GM18517 (cell line): ENCODE measurements around the gene NR5A1.

Experiments used
- ATAC-seq: cut with Tn5 transposase; IDR thresholded peaks from one replicate; pipeline ENCODE4 v1.9.1; 2021; ENCODE audit warnings: mild to moderate bottlenecking, moderate library complexity; ENCODE audit not compliant: unreplicated experiment

Gene NR5A1

DNA sequence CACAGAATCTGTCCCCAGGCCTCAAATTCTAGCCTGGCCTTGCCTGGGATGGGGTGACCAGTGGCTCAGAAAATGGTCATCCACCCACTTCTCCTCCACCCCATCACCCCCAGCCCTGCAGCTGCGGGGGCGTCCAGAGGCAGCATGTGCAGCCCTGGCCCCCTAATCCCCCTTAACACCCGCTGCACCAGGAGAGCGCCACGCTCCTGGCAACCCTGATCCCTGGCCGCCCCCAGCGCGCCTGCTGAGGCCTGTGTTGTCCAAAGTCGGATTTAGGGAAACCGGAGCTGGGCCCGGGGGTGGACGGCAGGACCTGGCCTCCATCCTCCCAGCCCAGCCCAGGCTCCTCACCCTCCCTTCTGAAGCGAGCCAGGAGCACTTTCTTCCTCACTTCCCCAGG, 22.0 kb downstream of the NR5A1 start:
- ATAC-seq: no peak

DNA sequence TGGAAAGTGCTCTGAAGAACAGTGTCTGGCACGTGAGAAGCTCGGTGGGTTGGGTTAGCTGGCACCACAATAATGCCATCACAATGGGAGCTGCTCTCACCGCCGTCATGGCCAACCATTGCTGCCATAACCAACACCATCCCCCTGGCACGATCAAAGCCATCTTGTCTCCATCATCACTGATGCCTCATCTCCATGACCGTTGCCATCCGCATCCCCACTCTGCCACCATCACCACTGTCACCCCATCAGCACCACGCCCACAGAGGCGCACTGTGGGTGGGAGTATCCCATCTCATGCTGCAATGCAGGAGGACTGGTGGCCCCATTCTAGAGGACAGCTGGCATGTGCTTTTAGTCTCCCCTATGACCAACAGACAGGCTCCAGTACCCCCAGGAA, 23.7 kb downstream of the NR5A1 start:
- no peak for ATAC-seq

DNA sequence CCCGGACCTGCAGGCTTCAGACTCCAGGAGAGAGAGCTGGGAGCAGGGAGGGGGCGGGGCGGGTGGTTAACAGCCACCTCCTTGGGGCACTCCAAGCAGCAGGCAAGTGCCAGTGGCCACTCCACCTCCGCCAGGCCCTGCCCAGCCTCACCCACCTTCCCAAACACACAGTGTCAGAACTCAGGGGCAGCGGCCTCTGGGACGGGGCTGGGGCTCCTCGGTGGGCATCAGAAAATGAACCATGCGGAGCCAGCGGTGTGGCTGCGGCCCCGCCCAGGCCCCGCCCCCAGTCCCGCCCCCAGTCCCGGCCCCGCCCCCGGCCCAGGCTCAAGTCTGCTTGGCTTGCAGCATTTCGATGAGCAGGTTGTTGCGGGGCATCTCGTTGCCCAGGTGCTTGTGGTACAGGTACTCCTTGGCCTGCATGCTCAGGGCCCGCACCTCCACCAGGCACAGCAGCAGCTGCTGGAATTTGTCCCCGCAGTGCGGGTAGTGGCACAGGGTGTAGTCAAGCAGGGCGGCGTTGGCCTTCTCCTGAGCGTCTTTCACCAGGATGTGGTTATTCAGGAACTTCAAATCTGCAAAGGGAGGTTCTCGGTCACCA, 24.7 kb downstream of the NR5A1 start:
- no peak for ATAC-seq

DNA sequence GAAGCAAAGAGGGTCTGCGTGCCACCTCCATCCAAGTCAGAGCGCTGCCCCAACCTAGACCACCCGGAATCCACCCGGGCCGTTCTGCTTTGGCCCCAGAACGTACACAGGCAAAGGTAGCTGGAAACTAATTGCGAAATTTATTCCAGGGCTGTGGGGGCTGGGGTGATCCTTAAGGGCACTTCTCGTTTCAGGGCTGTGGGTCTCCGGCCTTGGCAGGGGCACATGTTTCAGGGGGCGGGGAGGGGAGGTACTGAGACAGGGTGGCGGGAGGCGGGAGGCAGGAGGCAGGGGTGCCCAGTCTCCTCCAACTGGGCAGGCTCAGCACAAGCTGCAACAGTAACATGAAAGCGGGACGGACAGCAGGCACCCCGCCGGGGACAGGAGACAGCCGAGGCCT, 26.1 kb downstream of the NR5A1 start:
- no peak for ATAC-seq

DNA sequence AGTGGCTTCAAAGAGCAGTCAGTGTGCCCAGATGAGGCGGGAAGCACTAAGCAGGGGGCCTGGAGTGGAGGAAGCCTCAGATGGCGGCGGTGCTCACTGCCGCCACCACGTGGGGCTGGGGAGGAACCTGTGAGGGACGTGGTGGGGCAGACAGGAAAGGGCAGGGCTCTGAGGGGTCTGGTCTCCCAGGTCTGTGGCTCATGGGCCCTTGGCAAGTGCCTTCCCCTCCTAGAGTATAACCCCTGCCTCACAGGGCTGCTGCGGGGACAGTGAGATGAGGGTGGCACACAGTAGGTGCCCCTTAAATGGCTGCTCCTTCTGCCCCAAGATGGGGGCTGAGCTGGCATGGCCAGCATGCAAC, 26.6 kb downstream of the NR5A1 start:
- ATAC-seq: no peak

DNA sequence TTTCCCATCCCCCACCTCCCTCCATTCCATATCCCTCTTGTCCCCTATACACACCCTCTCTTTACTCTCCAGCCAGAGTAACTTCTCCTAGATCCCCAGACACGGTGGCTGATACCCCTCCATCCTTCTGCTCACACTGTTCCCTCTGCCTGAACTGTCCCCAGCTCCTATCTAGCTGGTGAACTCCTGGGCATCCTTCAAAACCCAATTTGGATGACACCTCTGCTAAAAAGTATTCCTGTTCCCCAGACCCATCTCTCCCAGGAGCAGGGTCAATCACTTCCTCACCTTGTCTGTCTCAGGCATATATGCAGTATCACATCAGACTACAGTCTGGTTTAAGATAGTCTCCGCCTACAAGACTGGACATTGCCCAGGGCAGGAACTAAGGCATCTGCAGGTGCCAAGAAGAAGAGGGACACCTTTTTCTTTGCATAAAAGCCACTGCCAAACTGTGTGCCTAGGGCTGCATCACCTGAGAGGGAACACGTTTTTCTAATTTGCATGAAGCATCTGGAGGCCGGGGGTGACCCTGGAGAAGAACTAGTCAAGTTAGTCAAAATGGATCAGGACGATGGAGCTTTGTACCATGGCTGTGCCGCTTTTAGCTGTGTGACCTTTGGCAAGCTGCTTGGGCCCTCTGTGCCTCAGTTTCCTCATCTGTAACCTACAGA, 27.1 kb downstream of the NR5A1 start:
- no peak for ATAC-seq

DNA sequence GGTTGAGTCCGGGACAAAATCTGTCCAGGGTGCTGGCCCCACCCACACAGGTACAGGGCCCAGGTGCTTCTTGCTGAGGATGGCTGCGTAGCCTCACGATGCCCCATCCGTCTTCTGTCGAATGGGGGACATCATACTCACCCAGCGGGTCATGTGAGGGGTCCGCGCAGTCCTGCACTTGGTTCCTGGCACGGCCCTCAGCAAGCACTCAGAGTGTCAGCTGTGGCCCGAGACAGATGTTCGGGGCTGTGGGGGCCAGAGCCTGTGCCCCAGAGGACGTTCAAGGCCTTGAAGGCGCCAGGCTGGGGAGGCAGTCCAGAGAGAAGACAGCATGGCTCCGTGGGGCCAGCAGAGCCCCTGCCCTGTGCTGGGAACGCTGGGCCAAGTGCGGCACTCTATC, 27.8 kb downstream of the NR5A1 start:
- no peak for ATAC-seq

DNA sequence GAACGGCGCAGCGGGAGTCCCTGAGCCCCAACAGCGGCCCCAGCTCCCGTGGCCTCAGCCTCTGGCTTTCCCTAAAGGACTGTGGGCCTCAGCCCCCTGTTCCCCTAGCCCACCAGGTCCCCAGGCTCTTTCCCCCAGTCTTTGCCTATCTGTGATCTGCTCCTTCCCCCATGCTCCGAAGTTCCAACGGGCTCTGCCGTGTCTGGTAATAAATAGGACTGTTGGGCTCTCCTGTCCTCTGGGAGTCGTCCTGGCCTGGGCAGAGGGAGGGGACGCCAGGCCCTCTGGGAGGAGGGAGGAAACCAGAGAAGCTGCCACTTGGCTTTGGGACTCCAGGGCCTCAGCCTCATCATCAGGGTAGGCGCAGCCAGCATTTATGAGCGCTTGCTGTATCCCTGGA, 28.8 kb downstream of the NR5A1 start:
- no peak for ATAC-seq

DNA sequence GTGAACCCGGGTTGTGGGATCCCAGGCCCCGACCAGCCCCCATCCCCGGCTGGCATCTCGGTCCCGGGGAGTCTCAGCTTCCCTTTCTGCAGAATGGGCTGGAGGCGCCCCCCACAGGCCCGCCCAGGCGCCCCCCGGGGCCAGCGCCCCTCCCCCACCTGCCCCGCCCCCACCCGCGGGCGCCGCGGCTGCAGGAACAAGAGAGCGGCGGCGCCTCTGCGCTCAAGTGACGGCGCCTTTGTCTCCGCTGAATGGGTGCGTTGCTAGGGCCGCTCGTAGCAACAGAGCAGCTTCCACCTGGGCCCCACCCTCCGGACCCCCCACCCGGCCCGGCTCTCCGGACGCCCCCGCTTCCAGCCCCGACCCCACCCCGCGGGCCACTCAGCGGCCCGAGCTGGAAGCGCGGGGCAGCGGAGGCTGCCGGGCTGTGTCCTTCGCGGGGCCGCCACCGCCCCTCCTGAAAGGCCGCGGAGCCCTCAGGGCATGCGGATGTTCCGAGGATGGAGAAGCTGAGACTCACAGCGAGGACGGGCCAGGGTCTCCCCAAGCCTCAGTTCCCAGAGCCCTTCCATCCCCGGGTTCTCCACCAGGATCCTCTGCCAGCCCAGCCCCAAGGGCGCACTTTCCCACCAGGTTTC, 29.4 kb downstream of the NR5A1 start:
- ATAC-seq: no peak

DNA sequence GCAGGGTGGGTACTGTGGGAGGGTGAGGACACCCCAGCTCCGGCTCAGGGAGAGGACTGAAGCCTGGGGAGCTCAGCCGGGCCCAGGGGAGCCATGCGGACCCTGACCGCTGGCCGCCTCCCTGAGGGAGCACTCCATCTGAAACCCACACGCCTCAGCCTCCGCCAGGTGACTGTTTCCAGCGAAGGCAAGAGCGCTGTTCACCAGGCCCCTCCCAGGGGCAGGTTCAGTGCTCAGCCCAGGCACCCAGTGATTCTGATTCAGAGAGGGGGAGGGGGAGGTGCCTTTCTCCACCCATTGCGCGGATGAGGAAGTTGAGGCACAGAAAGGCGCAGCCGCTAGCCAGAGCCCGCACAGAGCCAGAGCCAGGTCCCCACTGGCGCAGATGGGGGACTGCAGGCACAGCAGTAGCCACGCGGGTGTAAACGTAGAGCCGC, 30.0 kb downstream of the NR5A1 start:
- no peak for ATAC-seq

DNA sequence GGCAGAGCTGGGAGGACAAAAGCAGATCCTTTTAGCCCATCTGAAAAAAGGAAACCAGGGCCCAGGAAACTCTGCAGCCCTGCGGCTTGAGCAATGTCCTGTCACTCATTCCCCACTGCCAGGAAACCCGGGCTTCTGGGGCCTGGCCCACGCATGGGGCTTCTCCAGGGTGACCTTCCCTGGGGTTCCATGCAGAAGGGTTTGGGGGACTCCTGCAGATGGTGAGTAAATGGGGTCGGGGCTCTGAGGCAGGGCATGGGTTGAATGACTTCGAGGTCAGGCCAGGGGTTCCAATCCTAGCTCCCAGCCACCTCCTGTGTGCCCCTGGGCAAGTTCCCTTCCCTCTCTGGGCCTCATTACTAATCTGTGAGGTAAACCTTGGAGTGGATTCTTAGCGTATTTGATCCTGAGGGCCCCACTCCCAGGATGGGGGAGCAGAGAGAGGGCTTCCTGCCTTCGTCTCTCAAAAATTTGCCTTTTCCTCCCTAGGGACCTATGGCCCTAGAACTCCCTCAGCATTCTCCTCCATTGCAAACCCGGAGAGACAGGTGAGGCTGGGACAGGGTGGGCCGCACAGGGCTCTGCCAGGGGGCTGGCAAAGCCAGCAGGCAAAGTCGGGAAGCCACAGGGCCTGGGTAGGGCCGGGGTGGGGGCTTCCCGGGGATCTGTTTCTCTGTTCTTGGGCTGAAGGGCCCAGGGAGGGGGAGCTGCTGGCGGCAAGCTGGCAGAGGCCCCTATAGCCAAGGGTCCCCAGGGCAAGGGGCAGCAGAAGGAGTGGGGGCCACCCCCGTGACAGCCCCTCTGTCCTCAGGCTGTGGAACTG, 31.1 kb downstream of the NR5A1 start:
- no peak for ATAC-seq

DNA sequence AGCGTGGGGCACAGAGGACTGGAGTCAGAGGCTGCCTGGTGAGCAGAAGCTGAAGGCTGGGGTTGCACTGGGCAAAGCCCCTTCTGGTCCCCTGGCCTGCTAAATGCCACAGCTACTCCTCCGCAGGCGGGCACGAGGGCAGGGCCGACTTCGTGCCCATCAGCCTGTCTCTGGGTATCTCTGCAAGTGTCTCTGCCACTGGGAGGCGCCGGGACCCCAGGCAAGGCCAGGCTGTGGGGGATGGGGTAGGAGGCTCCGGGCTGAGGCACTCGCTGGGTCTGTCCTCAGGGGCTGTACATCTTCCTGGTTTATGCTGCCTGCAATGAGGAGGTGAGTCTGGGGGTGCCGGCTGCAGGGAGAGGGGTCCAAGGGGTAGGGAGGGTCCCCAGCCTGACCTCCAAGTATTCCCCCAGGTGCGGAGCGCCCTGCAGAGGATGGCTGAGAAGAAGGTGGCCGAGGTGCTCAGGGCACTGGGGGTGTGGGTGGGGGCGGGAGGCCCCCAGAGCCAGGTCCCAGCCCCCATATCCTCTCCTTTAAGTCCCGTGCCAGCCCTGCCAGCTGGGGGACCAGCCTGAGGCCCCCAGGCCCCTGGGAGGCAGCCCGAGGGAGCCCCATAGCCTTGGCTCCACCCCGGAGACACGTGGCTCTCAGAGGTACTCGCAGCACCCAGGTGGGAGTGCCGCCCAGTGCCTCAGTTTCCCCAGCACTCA, 31.9 kb downstream of the NR5A1 start:
- no peak for ATAC-seq

DNA sequence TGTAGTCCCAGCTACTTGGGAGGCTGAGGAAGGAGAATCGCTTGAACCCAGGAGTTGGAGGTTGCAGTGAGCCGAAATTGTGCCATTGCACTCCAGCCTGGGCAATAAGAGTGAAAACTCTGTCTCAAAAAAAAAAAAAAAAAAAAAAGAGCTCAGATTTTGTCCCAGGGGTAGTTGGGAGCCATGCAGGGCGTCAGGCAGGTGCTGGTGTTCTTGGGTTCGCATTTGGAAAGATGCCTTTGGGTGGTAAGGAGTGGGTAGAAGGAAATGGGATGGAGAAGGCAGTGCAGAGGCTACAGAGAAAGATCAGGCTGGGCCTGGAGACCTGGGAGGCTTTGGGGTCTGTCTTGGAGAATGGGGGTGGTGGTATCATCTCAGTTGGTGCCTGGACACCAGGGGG, 33.0 kb downstream of the NR5A1 start:
- ATAC-seq: no peak

DNA sequence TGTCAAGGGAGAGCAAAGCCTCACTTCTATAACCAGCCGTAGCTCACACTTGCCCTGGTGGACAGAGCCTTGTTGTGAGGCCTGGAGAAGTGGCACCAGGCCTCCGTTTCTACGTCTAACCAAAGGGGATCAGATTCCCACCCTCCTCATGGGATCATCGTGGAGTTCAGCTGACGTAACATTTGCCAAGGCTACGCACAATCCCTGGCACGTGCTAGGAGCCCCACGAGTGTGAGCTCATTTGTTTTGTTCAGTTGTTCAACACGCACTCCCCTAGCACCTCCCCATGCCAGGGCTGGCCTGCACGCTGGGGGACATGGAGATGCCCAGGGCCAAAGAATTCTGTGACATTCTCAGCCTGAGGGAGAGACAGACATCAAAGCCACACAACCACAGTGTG, 33.9 kb downstream of the NR5A1 start:
- ATAC-seq: no peak

DNA sequence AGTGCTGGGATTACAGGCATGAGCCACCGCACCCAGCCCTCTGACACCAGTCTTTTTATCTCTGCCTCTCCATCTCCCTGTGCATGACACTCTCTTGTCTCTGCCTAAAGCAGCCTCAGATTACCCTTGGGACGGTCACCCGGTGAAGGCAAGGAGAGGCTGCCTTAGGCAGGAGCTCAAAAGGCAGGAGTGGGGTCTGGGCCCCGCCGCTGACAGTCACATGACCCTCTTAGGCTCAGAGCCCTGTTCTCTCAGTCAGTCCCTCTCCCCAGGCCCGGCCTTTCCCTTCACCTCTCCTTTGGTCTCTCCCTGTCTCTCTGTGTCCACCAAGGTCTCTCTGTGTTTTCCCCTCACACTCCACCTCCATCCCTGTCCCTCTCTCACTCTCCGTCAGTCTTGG, 34.4 kb downstream of the NR5A1 start:
- no peak for ATAC-seq

DNA sequence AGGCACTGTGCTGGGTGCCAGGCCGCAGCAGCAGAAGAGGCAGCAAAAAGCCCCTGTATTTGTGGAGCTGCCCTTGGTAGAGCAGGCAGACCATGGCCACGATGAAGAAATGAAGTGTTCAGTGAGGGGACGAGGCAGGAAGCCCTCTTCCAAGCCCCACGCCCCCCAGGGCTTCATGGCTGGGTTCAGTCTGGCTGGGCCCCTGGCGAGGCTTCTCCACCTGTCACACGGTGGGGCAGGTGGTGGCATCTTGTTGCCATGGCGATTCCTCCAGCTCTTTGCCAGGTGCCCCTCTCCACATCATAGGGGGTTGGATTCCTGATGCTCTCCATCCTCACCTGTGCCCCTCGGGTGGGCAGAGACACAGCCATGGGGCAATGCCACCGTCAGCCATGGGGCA, 35.4 kb downstream of the NR5A1 start:
- no peak for ATAC-seq

DNA sequence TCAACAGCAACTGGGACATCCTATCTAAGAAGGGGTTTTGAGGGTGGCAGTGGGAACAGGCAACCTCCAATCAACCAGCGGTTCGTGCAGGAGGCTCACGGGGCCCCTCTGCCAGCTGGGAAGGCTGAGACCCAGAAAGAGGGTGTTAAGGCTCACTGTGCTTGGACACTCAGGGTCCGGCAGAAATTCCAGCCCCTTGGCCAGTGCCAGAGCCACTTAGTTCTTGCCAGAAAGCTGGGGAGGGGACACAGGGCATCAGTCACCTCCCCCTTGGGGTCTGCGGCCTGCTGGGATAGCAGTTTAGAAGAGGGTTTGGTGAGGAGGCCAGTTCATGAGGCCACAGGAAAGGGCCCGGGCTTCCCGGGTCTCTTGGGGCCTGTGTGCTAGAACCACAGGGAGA, 36.5 kb downstream of the NR5A1 start:
- ATAC-seq: no peak

DNA sequence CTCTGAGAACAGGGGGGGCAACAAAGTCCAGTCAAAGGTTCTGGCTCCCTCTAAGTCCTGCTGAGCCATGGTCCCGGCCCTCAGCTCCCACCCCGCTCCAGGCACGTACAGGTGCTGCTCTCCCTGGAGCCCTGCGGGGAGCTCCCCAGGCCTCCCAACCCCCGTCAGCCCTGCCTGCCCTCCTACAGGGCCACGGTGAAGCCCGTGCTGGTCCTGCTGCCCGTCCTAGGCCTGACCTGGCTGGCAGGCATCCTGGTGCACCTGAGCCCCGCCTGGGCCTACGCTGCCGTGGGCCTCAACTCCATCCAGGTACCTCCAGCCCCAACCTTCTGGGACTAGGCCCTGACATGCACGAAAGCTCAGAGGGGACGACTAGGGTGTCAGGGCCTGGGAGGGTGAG, 36.9 kb downstream of the NR5A1 start:
- no peak for ATAC-seq

DNA sequence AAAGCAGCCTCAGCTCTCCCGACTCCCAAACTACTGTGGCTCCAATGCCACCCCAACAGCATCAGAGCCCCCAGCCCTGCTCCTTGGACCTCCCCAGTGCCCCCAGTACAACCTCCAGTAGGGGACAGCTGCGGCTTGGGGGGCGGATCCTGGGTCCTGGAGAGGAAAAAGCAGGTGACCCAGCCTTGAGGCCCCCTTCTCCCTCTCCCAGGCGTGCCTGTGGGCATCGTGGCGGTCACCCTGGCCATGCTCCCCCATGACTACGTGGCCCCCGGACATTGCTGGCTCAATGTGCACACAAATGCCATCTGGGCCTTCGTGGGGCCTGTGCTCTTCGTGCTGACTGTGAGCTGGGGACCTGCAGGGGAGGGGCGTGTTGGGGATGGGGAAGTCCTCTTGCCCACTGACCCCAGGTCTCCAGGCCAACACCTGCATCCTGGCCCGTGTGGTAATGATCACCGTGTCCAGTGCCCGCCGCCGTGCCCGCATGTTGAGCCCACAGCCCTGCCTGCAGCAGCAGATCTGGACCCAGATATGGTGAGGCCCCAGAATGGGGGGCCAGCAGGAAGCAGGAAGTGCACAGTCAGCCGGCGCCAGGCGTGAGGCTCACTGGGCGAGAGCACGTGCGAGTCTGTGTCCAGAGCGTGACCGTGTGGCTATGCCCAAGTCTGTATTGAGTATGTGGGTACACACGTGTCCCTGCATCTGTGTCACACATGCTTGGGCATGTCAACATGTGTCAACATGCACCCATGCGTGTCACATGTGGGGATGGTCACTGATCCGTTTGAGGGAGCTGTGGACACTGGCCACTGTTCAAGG, 38.0 kb downstream of the NR5A1 start:
- no peak for ATAC-seq

DNA sequence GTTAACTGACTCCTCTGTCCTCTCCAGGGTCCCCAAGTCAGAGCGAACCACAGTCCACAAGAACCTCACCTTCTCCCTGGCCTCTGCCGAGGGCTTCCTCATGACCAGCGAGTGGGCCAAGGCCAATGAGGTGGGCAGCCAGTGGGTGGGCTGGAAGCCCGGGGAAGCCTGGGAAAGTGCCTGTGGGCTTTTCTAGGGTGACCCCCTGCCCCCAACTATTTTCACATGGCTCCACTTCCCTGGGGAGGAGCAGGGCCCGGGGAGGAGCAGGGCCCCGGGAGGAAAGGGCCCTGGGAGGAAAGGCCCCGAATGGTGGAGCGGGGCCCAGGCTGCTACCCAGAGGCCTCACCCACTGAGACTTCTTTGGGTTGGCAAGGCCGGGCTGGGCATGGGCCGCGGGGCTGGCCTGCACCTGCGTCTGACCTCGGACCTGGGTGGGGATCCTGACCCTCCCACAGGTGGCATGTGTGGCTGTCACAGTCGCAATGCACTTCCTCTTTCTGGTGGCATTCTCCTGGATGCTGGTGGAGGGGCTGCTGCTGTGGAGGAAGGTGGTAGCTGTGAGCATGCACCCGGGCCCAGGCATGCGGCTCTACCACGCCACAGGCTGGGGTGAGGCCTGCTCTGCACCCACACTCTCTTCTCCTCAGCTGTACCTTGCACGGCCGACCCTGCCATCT, 39.0 kb downstream of the NR5A1 start:
- ATAC-seq: no peak
